Measurements from ENCODE around the gene CHRNE.

DNA sequence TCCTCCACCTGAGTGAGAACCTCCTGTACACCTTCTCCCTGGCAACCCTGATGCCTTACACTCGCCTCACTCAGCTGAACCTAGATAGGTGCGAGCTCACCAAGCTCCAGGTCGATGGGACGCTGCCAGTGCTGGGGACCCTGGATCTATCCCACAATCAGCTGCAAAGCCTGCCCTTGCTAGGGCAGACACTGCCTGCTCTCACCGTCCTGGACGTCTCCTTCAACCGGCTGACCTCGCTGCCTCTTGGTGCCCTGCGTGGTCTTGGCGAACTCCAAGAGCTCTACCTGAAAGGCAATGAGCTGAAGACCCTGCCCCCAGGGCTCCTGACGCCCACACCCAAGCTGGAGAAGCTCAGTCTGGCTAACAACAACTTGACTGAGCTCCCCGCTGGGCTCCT, 29.9 kb upstream of the CHRNE start:
- TF ChIP-seq CTCF (conservative IDR thresholded peaks at IDR 0.05; ENCODE audit: low read depth, low read length), result no peak
- TF ChIP-seq POLR2A (IDR thresholded peaks at IDR 0.05; ENCODE audit: low read depth, low read length), result no peak
- no peak for TF ChIP-seq FOS (IDR thresholded peaks at IDR 0.05; ENCODE audit: low read depth, low read length)
- TF ChIP-seq RAD21 (IDR thresholded peaks at IDR 0.05; ENCODE audit: low read length), result no peak
- TF ChIP-seq MAZ (IDR thresholded peaks at IDR 0.05; ENCODE audit: borderline replicate concordance, low read depth, low read length), result no peak
- TF ChIP-seq RCOR1 (IDR thresholded peaks at IDR 0.05; ENCODE audit: insufficient replicate concordance, low read length), result no peak
- no peak for TF ChIP-seq CEBPB (IDR thresholded peaks at IDR 0.05; ENCODE audit: low read depth, low read length)
- TF ChIP-seq NFE2L2 (IDR thresholded peaks at IDR 0.05; ENCODE audit: low read depth, low read length), result no peak
